Thoracic aorta (tissue), 2 donors: ENCODE data around the gene FNDC3B. TPM values are rescaled to one million over a fixed set of nuclear protein-coding genes. Genes with fewer than 3 reads are reported as not detected.
A peak's percentile ranks its signal among the peaks of the same experiment; 100 is the strongest.

Experiments
- ATAC-seq: fragments of 150-250 bp; one replicate; pipeline ENCODE4 v1.8.0; 2017; ENCODE audit warnings: low read depth; ENCODE audit not compliant: insufficient number of reproducible peaks, low FRiP score
- DNase-seq: peaks from one replicate; pipeline ENCODE4 v3.0.0-alpha.2; 2020; ENCODE audit warnings: low spot score
- H3K27ac ChIP-seq, 2 donors: fragments of 200-600 bp; sonication (generic); 1 replicate in 1 of 2; 2 replicates in 1 of 2; pipeline ENCODE4 v1.5.1; 2016; ENCODE audit warnings: mild to moderate bottlenecking in 2 of 2, moderate library complexity in 2 of 2
- H3K27me3 ChIP-seq: fragments of 200-600 bp; sonication (generic); replicated peaks from 2 replicates; pipeline ENCODE4 v1.6.0; 2016; ENCODE audit warnings: mild to moderate bottlenecking; ENCODE audit not compliant: insufficient read depth
- H3K36me3 ChIP-seq: fragments of 200-600 bp; sonication (generic); one replicate; pipeline ENCODE4 v1.5.1; 2016
- H3K4me1 ChIP-seq, 2 donors: fragments of 200-600 bp; sonication (generic); 1 replicate in 1 of 2; 2 replicates in 1 of 2; pipeline versions ENCODE4 v1.5.1 to v1.6.0; 2016; ENCODE audit warnings: low read depth in 2 of 2, mild to moderate bottlenecking in 1 of 2; ENCODE audit not compliant: control insufficient read depth in 1 of 2
- H3K4me3 ChIP-seq: fragments of 200-600 bp; sonication (generic); 2 replicates; pipeline ENCODE4 v1.5.1; 2016; ENCODE audit warnings: mild to moderate bottlenecking
- H3K9me3 ChIP-seq: fragments of 200-600 bp; sonication (generic); 2 replicates; pipeline ENCODE4 v1.5.1; 2016
- CTCF ChIP-seq: fragments of 200-600 bp; sonication (generic); IDR thresholded peaks from one replicate; pipeline ENCODE4 v1.5.1; 2019; ENCODE audit warnings: antibody characterized with exemption
- total RNA-seq, 2 donors: library from RNA; depleted of rRNA; stranded (reverse); fragments of >200 nt; gene quantifications; one replicate each; pipeline versions ENCODE4 v1.1.0 to v1.2.3, GENCODE V29; 2016

Gene FNDC3B
- total RNA-seq, 2 donors from 2014 or later: 113 to 163 TPM

- Histone ChIP-seq H3K36me3 (no peaks in the 10 kb centered on the region), H3K4me3 (no peak overlapping the region), H3K9me3 (no peaks in the 10 kb centered on the region), H3K27me3 (no peaks in the 10 kb centered on the region), H3K4me1 (no peaks in the 10 kb centered on the region), H3K27ac (no peak overlapping the region)
- ATAC-seq (no peak), DNase-seq (no peak)
- TF ChIP-seq CTCF: no peak
These were observed 9.2 kb upstream of the FNDC3B start for GRCh38 chr3:172030181-172030580.

- Histone ChIP-seq H3K36me3 (no peaks in the 10 kb centered on the region), H3K9me3 (no peaks in the 10 kb centered on the region), H3K4me3 (no peak overlapping the region), H3K4me1 (no peaks in the 10 kb centered on the region), H3K27me3 (no peaks in the 10 kb centered on the region), H3K27ac (no peak overlapping the region)
- TF ChIP-seq CTCF: no peak
- DNase-seq (no peak), ATAC-seq (no peak)
These were observed 7.4 kb upstream of the FNDC3B start for GRCh38 chr3:172031996-172032395.

DNA sequence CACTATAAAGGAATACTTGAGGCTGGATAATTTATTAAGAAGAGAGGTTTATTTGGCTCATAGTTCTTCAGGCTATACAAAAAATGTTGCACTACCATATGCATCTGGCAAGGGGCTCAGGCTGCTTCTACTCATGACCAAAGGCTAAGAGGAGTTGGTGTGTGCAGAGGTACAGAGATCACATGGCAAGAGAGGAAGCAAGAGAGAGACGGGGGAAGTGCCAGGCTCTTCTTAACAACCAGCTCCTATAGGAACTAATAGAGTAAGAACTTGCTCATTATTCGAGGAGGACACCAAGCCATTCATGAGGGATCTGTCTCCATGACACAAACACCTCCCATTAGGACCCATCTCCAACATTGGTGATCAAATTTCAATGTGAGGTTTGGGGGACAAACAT lies 6.0 kb upstream of the FNDC3B start:
- H3K4me3 ChIP-seq: no peak overlapping the region
- no peak for ATAC-seq

GRCh38 chr3:172034786-172035685 lies 4.3 kb upstream of the FNDC3B start:
- TF ChIP-seq CTCF: peak; percentile 43
- Histone ChIP-seq H3K27ac (no peak overlapping the region), H3K4me1 (peaks cover 3 to 6% of the 10 kb centered on the region in 2 donors), H3K36me3 (no peaks in the 10 kb centered on the region), H3K27me3 (no peaks in the 10 kb centered on the region), H3K4me3 (no peak overlapping the region), H3K9me3 (no peaks in the 10 kb centered on the region)
- ATAC-seq (no peak), DNase-seq (no peak)

More for the DNA sequence above, 6.0 kb upstream of the FNDC3B start:
- no peak for DNase-seq
- TF ChIP-seq CTCF: no peak
- Histone ChIP-seq H3K27ac (no peak overlapping the region), H3K36me3 (no peaks in the 10 kb centered on the region), H3K27me3 (no peaks in the 10 kb centered on the region), H3K4me1 (no peaks in the 10 kb centered on the region), H3K9me3 (no peaks in the 10 kb centered on the region)

- no peaks in the 10 kb centered on the region for H3K36me3 ChIP-seq
- no peak for ATAC-seq
- no peaks in the 10 kb centered on the region for H3K9me3 ChIP-seq
- H3K4me1 ChIP-seq: peaks cover 3 to 6% of the 10 kb centered on the region in 2 donors
- no peaks in the 10 kb centered on the region for H3K27me3 ChIP-seq
- no peak overlapping the region for H3K4me3 ChIP-seq
- DNase-seq: no peak
- no peak overlapping the region for H3K27ac ChIP-seq
- TF ChIP-seq CTCF: no peak
These were observed 2.7 kb upstream of the FNDC3B start for GRCh38 chr3:172036541-172037215.
